OCI-M1 (cell line): ENCODE data around the gene KTN1.
A peak's percentile ranks its signal among the peaks of the same experiment; 100 is the strongest.

Source experiments
- DNase-seq: peaks from one replicate; lab custom pipeline; 2025; lab: John Stamatoyannopoulos, UW

The KTN1 gene

DNA sequence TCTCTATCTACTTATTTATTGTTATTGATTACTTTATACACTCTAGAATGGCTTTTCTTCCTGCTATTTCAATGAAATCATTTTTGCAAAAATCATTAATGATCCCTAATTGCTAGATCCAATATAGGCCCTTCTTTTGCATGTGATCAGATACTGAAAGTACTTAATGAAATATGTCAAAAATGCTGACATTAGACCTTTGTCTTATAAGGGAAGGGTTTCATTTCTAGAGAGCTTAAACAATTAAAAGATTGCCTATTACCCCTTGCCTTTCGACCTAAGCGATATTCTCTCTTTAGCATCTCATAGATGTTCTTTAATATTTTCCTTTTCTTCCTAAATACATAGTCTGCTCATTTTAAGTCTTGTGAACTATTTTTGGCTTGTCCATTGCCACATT is 101.1 kb downstream of the KTN1 start:
- no peak for DNase-seq

DNA sequence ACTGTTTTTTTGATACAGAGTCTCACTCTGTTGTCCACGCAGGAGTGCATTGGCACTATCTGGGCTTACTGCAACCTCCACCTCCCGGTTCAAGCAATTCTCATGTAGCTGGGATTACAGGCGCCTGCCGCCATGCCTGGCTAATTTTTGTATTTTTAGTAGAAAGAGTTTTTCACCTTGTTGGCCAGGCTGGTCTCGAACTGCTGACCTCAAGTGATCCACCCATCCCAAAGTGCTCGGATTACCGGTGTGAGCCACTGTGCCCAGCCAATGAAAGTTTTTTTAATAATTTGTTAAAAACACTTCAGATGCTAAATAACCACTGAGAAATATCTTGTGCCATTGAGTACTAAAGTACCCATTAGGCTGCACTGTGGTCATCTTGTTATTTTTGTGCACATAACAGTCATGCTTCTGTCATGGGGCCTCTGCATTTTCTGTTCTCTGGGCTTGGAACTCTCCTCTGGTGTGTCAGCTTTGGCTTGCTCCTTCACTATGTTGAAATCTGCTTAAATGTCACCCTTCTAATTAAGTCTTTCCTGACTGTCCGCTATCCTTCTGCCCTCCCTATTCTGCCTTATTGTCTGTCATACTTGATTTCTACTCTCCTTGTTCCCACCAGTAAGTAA is 105.1 kb downstream of the KTN1 start:
- DNase-seq = no peak

DNA sequence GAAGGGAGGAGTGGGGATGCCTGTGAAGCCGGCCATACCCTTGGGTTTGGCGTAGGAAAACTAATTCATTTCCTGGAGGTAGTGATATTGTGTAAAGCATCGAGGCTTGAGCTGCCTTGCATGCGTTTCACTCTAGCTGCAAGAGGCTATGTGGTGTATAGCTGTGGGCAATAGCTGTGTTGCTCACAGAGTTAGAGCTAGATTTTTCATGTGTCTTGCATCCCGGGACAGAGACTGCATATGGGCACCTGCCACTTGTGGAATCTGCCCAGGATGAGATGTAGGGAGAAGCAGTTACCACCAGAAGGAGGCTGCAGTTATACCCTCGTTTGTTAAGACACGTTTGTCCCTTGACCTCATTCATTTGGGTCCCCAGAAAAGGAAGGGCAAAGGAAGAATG is 106.7 kb downstream of the KTN1 start:
- no peak for DNase-seq

DNA sequence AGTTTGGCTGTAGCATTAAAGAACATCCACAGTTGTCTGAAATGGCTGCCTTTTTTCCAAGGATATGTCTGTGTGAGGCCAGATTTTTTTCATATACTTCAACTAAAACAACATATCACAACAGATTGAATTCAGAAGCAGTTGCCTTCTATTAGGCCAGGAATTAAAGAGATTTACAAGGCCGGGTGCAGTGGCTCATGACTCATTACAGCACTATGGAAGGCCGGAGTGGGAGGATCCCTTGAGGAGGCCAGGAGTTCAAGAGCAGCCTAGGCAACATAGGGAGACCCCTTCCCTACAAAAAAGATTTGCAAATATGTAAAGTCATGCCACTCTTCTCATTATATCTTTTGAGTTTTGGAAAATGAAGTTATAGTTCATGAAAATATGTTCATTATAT is 108.6 kb downstream of the KTN1 start:
- DNase-seq = no peak

DNA sequence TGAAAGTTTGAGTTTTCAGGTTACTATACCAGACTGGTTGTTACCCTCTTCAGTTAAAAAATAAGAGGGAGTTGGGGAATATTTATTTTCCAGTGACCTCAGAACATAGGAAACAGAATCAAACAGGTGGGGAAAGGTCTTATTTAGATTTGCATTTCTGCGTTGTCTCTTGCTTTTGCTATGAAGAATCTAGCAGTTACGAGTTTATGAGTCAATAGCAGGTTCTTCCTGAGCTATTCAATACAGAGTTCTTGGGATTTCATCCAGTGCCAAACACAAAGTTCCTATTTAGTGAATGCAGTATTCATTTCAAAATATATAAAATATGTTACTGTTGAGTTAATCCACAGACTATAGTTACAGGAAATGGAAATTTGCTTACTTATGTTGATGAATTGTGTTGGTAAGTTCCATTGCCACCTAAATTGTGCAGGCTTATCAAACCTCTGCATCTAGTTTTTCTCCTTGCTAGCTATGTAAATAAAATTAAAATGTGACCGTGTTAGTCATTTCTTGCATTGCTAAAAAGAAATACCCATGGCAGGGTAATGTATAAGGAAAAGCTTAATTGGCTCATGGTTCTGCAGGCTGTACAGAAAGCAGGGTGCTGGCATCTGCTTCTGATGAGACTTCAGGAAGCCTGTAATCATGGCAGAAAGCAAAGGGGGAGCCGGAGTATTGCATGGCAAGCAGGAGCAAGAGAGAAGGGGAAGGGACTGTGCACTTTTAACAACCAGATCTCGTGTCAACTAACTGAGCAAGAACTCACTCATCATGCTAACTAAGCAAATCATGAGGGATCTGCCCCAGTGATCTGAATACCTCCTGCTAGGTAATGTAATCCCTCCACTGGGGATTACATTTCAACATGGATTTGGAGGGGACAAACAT is 110.2 kb downstream of the KTN1 start:
- DNase-seq = no peak

DNA sequence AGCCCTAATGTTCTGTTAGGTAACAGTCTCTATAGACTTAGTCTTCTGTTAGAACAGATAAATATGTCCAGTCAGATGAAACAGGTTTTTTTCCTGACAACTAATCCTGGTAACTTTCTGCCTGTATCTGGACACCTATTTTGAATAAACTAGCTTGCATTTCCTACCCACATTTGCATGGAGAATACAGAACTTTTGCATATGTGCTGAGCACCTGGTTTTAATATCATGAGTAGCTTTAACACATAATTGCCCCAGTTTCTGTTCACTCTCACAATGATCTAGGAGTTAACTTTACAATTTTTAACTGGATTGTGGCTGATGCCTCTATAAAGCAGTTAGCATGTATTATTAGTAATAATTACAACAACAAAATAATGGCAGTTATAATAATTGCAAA is 111.7 kb downstream of the KTN1 start:
- DNase-seq = no peak

DNA sequence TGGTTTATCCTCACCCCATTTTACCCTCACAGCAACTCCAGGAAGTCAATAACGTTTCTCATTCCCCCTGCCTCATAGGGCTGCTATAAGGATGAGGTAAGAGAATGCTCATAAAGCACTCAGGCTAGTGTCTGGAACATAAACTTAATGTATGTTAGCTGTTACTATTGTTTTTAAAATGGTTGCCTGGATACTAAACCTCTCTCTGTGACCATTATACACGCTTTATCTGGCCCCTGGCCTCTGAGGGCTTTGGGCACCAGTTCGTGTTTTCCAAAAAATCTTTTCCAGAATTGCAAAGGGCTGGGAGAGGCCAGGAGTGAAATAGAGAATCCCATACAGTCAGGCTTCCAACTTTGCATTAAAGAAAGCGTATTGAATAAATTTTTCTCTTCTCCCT is 113.9 kb downstream of the KTN1 start:
- no peak for DNase-seq

DNA sequence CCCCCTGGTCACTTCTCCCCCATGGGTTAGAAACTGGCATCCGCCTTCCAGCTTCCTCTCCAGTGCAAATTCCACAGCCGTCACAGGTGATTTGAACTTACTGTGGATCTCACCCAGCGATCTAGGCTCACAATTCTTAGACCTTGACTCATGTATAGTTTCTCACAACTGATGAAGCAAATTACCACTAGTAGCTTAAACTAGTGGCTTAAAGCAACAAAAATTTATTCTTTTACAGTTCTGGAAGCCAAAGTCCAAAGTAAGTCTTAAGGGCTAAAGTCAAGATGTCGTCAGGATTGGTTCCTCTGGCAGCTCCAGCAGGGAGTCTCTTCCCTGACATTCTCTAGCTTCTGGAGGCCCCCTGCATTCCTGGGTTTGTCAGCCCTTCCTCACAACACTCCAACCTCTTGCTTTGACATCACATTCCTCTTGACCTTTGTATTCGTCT is 117.4 kb downstream of the KTN1 start:
- DNase-seq = no peak

DNA sequence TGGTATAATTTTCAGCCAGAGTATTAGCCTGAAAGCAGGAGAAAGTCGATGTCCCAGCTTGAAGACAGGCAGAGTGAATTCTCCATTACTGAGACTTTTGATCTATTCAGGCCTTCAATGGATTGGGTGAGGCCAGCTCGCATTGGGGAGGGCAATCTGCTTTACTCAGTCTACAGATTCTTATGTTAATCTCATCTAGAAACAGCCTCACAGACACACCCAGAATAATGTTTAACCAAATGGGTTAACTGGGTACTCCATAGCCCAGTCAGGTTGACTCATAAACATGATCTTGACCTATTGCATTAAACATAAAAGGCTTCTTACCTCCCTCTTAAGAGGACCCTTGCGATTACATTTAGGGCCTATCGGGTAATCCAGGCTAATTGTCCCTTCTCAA is 118.0 kb downstream of the KTN1 start:
- no peak for DNase-seq

DNA sequence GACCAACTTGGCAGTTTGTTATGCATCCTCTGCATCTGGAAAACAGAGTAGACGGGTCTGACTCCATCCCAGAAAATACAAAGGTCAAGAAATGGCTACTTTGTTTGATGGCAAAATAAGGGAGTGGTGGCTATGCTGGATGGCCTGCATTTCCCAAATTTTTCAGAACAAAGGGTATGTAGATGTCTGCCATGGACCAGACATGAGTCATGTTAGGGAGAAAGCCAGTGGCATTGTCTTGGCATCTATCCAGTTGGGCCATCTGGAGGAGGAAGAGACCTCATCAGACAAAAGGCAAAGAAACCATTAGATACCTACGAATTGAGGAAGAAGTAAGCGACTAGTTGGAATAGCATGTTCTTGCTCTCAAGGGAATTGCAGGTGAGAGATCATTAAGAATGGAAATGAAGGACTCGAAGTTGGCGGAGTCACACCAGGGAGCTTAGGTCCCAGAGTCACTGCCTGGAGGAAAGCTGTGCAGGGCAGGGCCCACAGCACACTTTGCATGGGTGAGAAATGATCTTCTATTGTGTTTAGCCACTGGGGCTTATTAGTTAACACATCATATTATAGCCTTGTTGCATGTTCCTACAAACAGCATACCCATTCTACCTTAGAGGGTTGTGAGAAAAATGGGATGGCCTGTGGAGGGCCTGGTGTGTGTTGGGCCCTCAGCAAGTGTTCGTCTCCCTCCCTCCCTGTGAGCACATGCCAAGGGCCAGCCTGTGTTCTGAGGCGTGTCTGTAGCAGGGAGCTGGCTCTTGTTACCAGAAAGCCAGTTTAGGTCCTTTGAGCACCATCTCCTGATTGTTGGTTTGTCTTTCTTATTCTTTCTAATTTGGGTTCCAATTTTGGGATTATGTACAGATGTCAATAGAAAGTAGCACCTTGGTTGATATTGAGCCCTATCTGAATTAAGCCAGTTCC is 119.4 kb downstream of the KTN1 start:
- DNase-seq = no peak

DNA sequence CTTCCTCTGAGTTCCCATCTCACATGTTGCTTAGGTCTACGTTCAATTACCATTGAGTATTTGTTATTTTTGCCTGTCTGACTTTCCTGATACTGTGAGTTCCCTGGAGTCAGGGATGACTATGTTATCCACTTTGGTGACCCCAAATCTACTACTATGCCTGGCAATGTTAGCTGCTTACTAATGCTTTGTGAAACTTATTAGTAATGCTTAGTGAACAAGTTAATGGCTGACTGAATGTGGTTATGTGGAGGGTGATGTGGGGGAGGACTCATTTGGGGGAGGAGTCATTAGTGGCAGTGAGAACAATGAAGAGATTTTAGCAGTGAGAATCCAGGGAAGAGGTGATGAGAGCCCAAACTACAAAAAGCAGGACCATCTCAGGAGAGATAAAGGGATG is 121.6 kb downstream of the KTN1 start:
- DNase-seq = no peak

DNA sequence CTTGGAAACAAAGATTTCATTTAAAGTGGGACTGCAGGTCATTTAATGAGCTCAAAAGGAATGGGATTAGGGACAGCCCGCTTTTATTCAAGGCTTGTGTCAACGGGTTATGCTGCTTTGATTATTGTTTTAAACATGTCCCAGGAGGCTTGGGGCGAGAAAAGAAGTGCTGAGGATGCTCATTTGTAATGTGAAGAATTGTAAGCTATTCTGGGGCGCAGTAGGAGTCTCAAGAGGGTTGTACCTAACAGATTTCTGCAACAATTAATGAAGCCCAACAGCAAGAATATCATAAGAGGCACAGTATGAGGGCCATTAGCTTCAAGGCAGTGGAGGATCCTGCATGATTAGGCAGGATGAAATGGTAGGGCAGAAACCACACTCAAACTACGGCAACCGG is 122.5 kb downstream of the KTN1 start:
- DNase-seq = no peak

DNA sequence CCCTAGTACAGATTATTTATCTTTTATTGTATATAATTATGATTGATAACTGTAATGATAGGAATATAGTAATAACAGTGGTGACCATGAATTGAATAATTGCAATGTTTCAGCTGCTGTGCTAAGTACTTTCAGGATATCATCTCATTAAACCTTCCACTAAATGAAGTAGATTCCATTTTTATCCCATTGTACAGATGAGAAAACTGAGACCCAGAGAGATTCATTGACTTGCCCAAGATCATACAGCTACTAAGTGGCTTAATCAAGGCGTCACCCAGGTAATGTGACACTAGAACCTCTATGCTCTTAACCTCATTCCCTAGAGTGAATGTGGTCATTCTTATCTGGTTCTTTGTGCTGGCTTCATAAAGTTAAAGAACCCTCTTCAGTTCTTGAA is 124.6 kb downstream of the KTN1 start:
- no peak for DNase-seq

DNA sequence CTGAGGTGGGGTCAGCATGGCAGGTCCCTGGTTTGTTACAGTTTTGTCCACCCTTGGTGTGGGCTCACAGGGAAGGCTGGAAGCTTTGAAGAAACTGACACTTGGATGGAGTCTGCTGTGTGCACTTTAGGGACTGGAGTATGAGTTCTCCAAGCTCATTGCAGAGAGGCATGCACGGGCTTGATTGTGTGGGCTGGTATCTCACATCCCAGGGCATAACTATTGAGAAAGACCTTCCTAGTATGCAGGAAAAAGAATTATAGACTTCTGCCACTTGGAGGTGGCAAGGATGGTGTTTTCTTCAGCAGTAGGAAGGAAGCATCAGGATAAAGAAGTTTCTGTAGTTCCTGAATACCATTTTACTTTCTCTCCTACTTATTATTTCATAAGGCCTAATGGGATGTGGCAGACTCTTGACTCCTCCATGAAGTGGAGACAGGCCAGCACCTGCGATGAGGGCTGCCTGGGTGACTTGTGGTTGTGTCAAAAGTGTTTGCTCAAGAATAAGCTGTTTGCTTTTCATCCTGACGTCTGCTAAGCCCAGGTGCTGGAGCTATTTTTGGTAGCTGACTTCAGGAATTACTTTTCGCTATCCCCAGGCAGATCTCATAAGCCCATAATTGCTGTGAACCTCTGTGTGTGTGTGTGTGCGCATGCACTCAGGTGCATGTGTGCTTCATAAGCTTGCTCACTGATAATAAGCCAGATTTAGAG is 125.8 kb downstream of the KTN1 start:
- DNase-seq = no peak

DNA sequence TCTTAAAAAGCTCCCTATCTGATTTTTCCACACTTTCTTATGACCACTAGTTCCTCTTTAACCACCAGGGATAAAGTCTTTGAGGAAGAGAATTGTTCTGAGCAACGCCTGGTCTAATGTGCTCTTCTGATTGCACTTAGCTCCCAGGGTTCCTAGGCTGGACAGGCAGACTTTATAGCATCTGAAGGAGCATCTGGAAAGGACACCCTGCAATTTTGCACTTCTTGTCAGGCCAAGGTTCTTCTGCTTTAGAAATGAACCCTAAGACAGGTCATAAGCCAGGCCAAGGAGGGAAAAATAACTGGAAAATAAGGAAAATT is 126.3 kb downstream of the KTN1 start:
- DNase-seq = peak; percentile 2

DNA sequence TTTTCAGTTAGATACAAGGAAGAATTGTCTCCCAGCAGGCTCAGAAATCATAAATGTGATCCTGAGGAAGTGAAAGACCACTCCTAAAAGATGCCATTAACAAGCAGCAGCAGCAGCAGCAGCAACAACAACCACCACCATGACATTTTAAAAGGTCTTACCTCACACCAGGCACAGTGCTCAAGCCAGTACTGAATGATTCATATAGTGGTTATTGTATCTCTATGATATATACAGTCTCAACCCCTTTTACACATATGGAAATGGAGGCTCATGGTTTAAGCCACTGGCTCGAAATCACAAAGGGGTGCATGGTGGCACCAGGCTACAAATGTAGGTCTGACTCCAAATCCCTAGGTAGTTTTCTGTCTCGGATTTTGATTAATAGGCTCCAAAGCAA is 126.9 kb downstream of the KTN1 start:
- DNase-seq = no peak

DNA sequence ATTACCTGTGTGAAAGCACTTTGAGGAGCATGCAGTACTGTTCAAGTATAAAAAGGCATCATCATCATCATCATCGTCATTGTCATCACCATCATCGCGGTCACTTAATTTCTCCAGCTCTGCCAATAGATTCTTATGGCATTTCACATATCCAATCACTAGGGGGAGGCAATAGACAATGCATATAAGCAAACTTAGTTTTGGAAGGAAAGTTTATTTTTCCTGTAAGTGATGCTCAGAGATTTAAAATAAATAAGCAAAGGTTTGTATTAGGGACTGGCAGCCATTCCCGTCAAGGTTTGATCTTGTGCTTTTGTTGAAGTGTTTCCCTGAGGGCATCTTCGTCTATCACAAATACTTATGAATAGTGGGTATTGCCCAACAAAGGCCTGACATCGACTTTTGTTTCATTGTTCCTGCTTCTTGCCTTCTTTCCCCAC is 127.4 kb downstream of the KTN1 start:
- DNase-seq = peak; percentile 32

DNA sequence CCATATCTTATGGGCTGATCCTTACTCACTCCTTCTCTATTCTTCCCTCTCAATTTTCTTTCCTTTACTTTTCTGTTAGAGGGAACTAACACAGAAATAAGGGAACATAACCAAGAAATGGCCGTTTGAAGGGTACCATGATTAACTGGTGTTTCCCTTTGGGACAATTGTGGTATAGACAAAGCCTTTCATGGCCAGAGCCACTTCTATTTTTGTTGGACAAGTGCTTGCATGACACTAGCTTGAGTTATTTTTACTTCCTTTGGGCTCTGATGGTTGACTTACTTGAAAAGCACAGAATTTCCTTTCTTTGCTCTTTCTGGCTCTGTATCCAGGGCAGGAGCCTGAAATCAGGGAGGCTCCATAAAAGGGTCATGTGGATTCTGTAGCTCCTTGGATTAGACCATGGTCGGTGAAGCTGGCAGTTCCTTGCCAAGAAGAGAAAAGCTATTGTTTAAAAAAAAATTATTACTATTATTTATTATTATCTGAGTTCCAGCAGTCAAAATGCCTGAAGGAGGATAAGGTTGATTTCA is 130.6 kb downstream of the KTN1 start:
- DNase-seq = no peak

DNA sequence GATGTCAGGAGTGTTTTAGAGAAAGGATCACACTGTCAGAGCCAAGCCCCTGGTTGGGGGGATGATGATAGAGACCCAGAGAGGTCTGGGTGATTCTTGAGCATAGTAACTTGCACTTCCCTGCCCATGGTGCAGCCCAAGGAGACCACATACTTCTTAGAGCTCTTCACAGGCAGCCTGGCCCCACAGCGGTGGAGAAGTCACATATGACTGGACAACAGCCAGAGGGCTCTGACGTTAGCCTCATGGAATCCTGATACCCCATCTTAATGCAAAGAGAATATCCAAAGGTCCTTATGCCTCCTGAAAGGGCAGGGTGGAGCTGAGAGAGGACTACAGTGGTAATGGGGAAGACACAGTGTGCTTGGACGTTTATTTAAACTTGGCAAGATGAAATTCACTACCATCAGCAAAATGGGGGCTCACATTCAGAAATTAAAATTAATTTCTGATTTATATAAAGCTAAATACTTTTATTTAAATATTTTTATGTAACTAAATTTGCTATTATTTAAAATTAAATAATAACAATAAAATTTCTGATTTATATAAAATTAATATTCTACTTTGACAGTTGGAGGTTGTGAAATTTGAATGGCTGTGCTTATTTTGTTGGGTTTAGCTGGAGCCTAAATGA is 131.3 kb downstream of the KTN1 start:
- no peak for DNase-seq

DNA sequence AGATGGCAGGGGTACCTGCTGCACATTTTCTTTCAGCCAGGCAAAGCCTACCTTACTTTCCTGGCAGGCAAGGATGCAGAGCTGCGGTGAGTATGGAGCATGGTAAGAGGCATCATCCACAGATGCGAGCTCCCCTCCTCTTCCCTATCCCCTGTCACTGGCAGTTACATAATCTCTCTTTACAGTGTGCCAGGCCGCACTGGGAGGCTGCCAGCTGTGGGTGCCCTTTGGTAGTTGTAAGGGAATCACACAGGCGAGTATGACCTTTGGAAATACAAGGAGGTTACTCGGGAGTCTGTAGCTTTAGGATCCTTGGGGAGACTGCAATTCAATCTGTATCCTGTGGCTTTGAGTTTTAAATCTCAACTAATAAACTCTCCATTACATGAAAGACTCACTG is 132.5 kb downstream of the KTN1 start:
- no peak for DNase-seq

DNA sequence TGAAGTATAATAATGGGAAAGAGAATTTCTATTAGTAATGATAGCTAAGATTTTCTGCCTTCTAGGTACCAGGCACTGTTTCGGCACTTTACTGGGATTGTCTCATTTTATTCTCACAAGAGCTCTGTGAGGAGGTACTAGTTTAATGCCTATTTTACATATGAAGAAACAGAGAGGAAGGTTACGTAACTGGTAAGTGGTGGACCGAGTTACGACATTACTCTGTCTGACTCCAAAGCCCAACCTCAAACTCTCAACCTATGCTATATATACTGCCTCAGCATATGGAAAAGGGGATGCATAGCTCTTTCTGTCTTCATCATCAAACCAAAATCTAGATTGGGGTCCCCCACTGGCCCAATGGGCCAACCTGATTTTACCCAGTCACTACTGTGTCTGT is 133.5 kb downstream of the KTN1 start:
- peak; percentile 1 for DNase-seq
